Memory B cell (primary cell): ENCODE data around the gene STARD7.
A peak's percentile ranks its signal among the peaks of the same experiment; 100 is the strongest.
"Not testable (repeated sequence)": the region's sequence is repeated elsewhere in the genome, so short reads cannot be mapped to it uniquely, and the experiment has no call there.

Experiments
- ATAC-seq: fragments of 150-1000 bp; cut with Tn5 transposase; 2 replicates; pipeline ENCODE4 v1.10.0; 2021; ENCODE audit warnings: low read depth, mild to moderate bottlenecking, moderate library complexity
- DNase-seq, 2 donors: peaks; one replicate each; pipeline ENCODE4 v3.0.0; 2022; ENCODE audit warnings: low spot score in 2 of 2
- H3K27ac Mint-ChIP-seq: one replicate; pipeline ENCODE4 v1.8.0; 2022; ENCODE audit warnings: mild to moderate bottlenecking, moderate library complexity, mixed read lengths
- H3K27me3 Mint-ChIP-seq: one replicate; pipeline ENCODE4 v1.8.0; 2022; ENCODE audit warnings: mixed read lengths
- H3K36me3 Mint-ChIP-seq: one replicate; pipeline ENCODE4 v1.8.0; 2022; ENCODE audit warnings: mild to moderate bottlenecking, mixed read lengths
- H3K4me1 Mint-ChIP-seq: one replicate; pipeline ENCODE4 v1.8.0; 2022; ENCODE audit warnings: mixed read lengths
- H3K4me3 Mint-ChIP-seq: one replicate; pipeline ENCODE4 v1.8.0; 2022; ENCODE audit warnings: mild to moderate bottlenecking, moderate library complexity, mixed read lengths
- H3K9me3 Mint-ChIP-seq: one replicate; pipeline ENCODE4 v1.8.0; 2022; ENCODE audit warnings: mixed read lengths

The STARD7 gene

DNA sequence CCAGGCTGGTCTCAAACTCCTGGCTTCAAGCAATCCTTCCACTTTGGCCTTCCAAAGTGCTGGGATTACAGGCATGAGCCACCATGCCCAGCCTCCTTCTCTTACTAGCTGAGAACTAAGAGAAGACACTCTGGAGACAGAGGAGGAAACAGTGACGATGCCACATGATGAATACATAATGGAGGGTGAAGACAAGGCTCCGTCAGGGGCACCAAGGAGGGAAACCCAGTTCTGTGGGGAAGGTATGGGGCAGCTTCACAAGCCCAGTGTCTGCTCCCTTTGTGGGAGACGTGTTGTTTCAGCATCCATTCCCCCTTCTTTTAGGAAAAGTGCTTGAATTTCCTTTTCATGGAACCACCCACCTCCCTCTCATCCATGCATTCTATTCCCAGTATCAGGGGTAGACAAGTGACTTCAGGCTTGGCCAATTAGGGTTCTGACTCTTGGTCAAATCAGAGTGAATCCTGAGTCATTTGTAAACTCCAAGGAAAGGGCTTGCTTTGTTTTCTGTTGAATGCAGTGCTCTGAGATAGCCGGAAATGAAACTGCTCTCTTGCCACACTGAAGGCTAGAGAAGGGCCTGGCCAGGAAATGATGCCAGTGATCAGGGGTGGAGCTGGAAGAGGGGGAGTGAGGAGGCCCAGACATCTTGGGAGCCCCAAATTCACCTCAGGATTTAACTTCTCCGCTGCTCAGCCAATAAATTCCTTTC lies 33.4 kb upstream of the STARD7 start:
- Mint-ChIP-seq H3K4me1 (peaks cover 33% of the 10 kb centered on the region), H3K9me3 (peaks cover 3% of the 10 kb centered on the region), H3K27ac (peak overlapping the region; percentile 92), H3K27me3 (no peaks in the 10 kb centered on the region), H3K36me3 (peaks cover 7% of the 10 kb centered on the region), H3K4me3 (peak overlapping the region; percentile 65)
- peak; percentile 94 for ATAC-seq
- no peak for DNase-seq

- H3K27me3 Mint-ChIP-seq = no peaks in the 10 kb centered on the region
- DNase-seq = no peak
- H3K4me3 Mint-ChIP-seq = peak overlapping the region; percentile 65
- peaks cover 7% of the 10 kb centered on the region for H3K36me3 Mint-ChIP-seq
- peak overlapping the region; percentile 92 for H3K27ac Mint-ChIP-seq
- H3K9me3 Mint-ChIP-seq = peaks cover 3% of the 10 kb centered on the region
- H3K4me1 Mint-ChIP-seq = peaks cover 27% of the 10 kb centered on the region
- no peak for ATAC-seq
Observed at GRCh38 chr2:96241227-96241626, 32.6 kb upstream of the STARD7 start.

DNA sequence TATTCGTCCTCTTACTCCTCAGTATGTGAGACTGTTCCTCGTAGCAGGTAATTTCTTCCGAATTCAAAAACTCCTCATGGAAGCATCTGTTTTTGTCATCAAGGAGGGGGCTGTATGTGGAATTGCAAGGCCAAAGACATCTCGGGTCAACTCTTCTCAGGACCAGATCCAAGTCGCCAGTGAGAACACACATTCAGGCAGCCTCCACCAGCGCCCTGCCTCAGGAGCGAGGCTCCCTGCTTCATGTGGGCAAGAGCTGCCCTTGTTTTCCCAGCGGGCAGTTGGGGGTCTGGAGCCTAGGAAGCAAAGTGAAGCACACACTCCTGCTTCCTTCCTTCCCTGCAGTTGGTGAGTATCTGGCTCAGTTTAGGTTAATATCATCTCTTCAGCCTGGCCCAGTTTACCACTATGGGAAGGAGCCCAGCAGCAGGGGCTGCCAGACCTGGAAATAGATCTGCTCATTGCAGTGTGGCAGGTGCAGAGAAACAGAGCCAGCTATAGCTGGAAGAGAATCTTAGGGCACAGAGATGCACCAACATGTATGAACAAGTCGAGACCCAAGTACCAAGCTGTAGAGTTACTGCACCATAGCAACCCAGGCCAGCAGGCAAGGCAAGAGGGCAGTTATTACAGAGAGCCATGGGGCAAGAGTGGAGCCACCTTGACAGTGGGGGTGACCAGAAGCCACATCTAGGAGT lies 31.9 kb upstream of the STARD7 start:
- no peak for ATAC-seq
- H3K4me1 Mint-ChIP-seq = peaks cover 19% of the 10 kb centered on the region

GRCh38 chr2:96239745-96240264 lies 31.2 kb upstream of the STARD7 start:
- no peaks in the 10 kb centered on the region for H3K27me3 Mint-ChIP-seq
- peaks cover 16% of the 10 kb centered on the region for H3K4me1 Mint-ChIP-seq
- peaks cover 5% of the 10 kb centered on the region for H3K36me3 Mint-ChIP-seq
- no peak overlapping the region for H3K4me3 Mint-ChIP-seq
- DNase-seq (no peak), ATAC-seq (no peak)
- no peaks in the 10 kb centered on the region for H3K9me3 Mint-ChIP-seq
- H3K27ac Mint-ChIP-seq = no peak overlapping the region

More for the DNA sequence above, 31.9 kb upstream of the STARD7 start:
- Mint-ChIP-seq H3K4me3 (no peak overlapping the region), H3K27ac (no peak overlapping the region), H3K27me3 (no peaks in the 10 kb centered on the region), H3K9me3 (no peaks in the 10 kb centered on the region), H3K36me3 (peaks cover 5% of the 10 kb centered on the region)
- DNase-seq = no peak

DNA sequence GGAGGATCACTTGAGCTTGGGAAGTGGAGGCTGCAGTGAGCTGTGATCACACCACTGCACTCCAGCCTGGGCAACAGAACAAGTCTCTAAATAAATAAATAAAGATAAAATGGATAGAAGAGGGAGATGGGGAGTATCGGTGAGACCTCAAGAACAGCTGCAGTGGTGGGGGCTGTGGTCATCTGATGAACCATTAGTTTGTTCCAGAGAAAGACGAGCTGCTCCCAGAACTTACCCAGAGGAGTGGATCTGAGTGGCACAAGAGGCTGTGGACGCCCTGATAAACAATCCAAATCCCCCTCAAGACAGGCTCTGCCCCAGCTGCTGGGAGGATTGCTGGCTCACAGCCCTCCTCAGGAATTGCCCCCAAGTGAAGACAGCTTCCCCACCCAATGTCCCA lies 30.5 kb upstream of the STARD7 start:
- DNase-seq (no peak), ATAC-seq (no peak)
- Mint-ChIP-seq H3K36me3 (peaks cover 5% of the 10 kb centered on the region), H3K4me3 (no peak overlapping the region), H3K27ac (no peak overlapping the region), H3K9me3 (no peaks in the 10 kb centered on the region), H3K4me1 (peaks cover 17% of the 10 kb centered on the region), H3K27me3 (no peaks in the 10 kb centered on the region)

DNA sequence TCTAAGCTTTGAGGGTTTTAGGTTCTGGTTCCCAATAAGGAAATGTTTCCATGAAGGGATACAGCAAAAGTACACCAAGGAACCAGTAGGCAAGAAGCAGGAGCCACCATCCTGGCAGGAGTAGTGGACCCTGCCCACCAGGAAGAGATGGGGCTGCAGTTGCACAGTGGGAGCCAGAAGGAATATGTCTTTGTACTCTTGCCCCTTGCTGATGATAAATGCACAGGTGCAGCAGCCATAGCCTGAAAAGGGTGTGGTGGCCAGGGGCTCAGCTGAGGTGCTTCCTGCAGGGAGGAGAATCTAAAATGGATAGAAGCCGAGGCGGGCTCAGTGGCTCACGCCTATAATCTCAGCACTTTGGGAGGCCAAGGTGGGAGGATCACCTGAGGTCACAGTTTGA lies 29.6 kb upstream of the STARD7 start:
- no peak overlapping the region for H3K27ac Mint-ChIP-seq
- DNase-seq (no peak), ATAC-seq (no peak)
- no peak overlapping the region for H3K4me3 Mint-ChIP-seq
- peaks cover 5% of the 10 kb centered on the region for H3K36me3 Mint-ChIP-seq
- no peaks in the 10 kb centered on the region for H3K9me3 Mint-ChIP-seq
- peaks cover 22% of the 10 kb centered on the region for H3K4me1 Mint-ChIP-seq
- H3K27me3 Mint-ChIP-seq = no peaks in the 10 kb centered on the region

- Mint-ChIP-seq H3K27me3 (no peaks in the 10 kb centered on the region), H3K4me1 (peaks cover 17% of the 10 kb centered on the region)
Observed at GRCh38 chr2:96236882-96237281, 28.3 kb upstream of the STARD7 start.

DNA sequence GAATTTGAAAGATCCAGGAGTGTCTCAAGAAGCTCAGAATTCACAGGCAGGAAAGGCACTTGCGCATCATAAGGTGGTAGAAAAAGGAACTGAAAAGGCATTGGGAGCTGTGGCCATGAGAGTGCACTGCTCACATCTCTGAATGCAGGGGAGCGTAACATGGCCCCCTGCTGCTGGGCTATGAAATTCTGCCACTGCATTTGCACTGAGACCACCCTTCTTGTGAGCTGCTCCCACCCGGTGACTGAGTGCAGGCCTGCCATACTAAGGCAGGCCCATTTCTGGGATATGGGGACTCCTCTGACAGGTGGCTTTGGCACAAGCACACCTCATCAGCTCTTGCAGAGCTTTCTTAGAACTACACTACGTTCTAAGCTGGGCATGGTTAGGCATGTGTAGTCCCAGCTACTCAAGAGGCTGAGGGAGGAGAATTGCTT lies 25.3 kb upstream of the STARD7 start:
- Mint-ChIP-seq H3K4me1 (peaks cover 14% of the 10 kb centered on the region), H3K27me3 (no peaks in the 10 kb centered on the region), H3K36me3 (peaks cover 2% of the 10 kb centered on the region), H3K9me3 (no peaks in the 10 kb centered on the region), H3K27ac (peak overlapping the region; percentile 4), H3K4me3 (no peak overlapping the region)
- ATAC-seq = peak; percentile 99
- peak in 1 of 2 donors; percentile 25 for DNase-seq

More at GRCh38 chr2:96236882-96237281, 28.3 kb upstream of the STARD7 start:
- ATAC-seq (no peak), DNase-seq (no peak)
- Mint-ChIP-seq H3K4me3 (no peak overlapping the region), H3K9me3 (no peaks in the 10 kb centered on the region), H3K36me3 (peaks cover 5% of the 10 kb centered on the region), H3K27ac (no peak overlapping the region)

- no peak for ATAC-seq
- Mint-ChIP-seq H3K4me3 (no peak overlapping the region), H3K4me1 (peaks cover 14% of the 10 kb centered on the region), H3K9me3 (no peaks in the 10 kb centered on the region), H3K27ac (peak overlapping the region; percentile 4), H3K36me3 (peaks cover 2% of the 10 kb centered on the region), H3K27me3 (no peaks in the 10 kb centered on the region)
- no peak for DNase-seq
Observed at GRCh38 chr2:96233436-96233835, 24.8 kb upstream of the STARD7 start.

GRCh38 chr2:96231316-96231715 lies 22.7 kb upstream of the STARD7 start:
- Mint-ChIP-seq H3K27ac (no peak overlapping the region), H3K4me3 (no peak overlapping the region), H3K36me3 (no peaks in the 10 kb centered on the region), H3K27me3 (no peaks in the 10 kb centered on the region), H3K9me3 (no peaks in the 10 kb centered on the region), H3K4me1 (peaks cover 14% of the 10 kb centered on the region)
- ATAC-seq = no peak
- DNase-seq = no peak

GRCh38 chr2:96225016-96225533 lies 16.4 kb upstream of the STARD7 start:
- no peaks in the 10 kb centered on the region for H3K9me3 Mint-ChIP-seq
- H3K27me3 Mint-ChIP-seq = no peaks in the 10 kb centered on the region
- DNase-seq (peak in 1 of 2 donors; percentile 40), ATAC-seq (peak; percentile 99)
- peak overlapping the region; percentile 91 for H3K27ac Mint-ChIP-seq
- peaks cover 9% of the 10 kb centered on the region for H3K4me1 Mint-ChIP-seq
- H3K36me3 Mint-ChIP-seq = no peaks in the 10 kb centered on the region
- H3K4me3 Mint-ChIP-seq = peak overlapping the region; percentile 28

DNA sequence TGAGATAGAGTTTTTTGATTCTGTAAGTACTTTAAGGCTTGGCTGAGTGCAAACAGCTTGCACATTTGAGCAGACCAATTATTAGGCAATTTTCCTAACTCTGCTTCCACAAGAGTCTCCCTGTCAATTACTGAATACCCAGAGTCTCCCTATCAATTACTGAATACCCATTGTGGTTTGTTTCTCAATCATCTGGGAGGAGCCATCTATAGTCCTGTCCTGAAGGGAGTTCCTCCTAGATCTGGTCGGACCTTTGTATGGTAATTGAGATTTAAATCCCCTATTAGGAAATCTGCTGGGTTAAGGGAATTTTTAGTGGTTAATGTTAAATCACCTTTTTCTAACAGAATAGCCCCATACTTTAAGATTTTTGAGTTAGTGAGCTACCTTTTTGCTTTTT lies 12.5 kb upstream of the STARD7 start:
- ATAC-seq, H3K9me3 Mint-ChIP-seq: not testable (repeated sequence)

DNA sequence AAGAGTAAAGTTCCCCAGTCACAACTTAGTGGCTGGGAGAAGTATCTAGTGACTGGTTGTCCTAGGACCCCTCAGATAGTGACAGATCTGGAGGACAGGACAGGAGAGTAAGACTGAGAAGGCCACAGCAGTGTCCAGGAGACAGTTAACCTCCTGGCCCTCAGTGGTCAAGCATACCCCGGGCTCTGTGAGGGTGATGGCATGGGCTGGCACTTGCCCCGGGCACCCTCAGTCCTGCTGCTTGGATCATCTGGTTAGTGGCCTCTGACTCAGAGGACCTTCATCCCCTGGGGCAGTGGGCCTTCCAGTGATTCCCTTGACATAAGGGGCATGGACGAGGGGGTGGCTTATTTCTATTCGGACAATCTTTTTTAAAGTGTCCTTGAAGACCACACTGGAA lies 11.3 kb upstream of the STARD7 start:
- H3K9me3 Mint-ChIP-seq, H3K27ac Mint-ChIP-seq, H3K36me3 Mint-ChIP-seq, H3K4me3 Mint-ChIP-seq, ATAC-seq, DNase-seq, H3K27me3 Mint-ChIP-seq, H3K4me1 Mint-ChIP-seq: not testable (repeated sequence)

More for the DNA sequence above, 12.5 kb upstream of the STARD7 start:
- H3K27ac Mint-ChIP-seq, H3K27me3 Mint-ChIP-seq, H3K4me1 Mint-ChIP-seq, H3K4me3 Mint-ChIP-seq, DNase-seq, H3K36me3 Mint-ChIP-seq: not testable (repeated sequence)

GRCh38 chr2:96218508-96219131 lies 10.0 kb upstream of the STARD7 start:
- DNase-seq = no peak
- H3K27ac Mint-ChIP-seq = no peak overlapping the region
- H3K4me1 Mint-ChIP-seq = peaks cover 5% of the 10 kb centered on the region
- no peak for ATAC-seq
- H3K4me3 Mint-ChIP-seq = no peak overlapping the region
- H3K9me3 Mint-ChIP-seq = no peaks in the 10 kb centered on the region
- H3K36me3 Mint-ChIP-seq = peaks cover 3% of the 10 kb centered on the region
- H3K27me3 Mint-ChIP-seq = no peaks in the 10 kb centered on the region
